Measurements from ENCODE around the gene PLXND1.

Gene PLXND1

DNA sequence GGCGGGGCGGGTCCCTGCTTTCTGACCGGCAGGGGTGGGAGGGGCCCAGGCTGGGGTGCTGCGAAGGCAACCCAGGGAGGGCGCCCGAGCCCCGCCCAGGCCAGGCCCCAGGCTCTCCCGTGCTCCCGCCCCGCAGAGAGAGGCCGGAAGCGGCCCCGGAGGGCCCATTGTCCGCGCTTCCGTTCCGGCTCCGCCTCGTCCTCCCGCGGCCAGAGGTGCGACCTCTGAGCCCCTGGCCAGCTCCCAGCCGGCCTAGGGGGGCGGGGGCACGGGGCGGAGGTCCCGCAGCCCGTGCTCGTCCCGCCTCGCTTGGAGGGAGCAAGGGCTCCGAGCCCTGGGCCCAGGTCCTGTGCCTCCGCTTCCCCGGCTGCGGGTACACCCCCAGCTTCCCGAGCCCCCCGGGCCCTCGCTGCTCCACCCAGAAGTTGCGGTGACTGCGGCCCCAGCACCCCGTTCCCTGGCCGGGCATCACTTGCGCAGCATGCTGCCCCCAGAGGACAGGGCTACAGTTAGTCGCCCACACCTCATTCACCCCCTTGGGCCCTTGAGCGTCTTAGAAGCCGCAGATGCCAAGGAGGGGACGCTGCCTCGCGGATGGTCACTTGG, 20.4 kb upstream of the PLXND1 start:
- Histone ChIP-seq H3K9ac (ENCODE audit: low read length) (peak overlapping the region; percentile 85), H3K4me2 (ENCODE audit: low read length) (peak overlapping the region; percentile 84), H3K27ac (ENCODE audit: low read length) (peak overlapping the region; percentile 32), H3K9me3 (ENCODE audit: insufficient read depth, low read length) (no peaks in the 10 kb centered on the region), H3K27me3 (ENCODE audit: low read depth, low read length) (no peaks in the 10 kb centered on the region), H3K4me3 (ENCODE audit: low read length) (peak overlapping the region; percentile 92), H3K36me3 (replicated peaks; ENCODE audit: low read depth, low read length) (no peaks in the 10 kb centered on the region), H4K20me1 (ENCODE audit: insufficient read depth, low read length) (no peaks in the 10 kb centered on the region), H3K79me2 (ENCODE audit: low read length) (no peaks in the 10 kb centered on the region), H3K4me1 (ENCODE audit: low read length) (peaks cover 8% of the 10 kb centered on the region), H2AFZ (ENCODE audit: low read depth, low read length) (0 out of 2 replicates have a peak overlapping the region, but pooled peaks have one; percentile 36)
- TF ChIP-seq, protein P1, sequence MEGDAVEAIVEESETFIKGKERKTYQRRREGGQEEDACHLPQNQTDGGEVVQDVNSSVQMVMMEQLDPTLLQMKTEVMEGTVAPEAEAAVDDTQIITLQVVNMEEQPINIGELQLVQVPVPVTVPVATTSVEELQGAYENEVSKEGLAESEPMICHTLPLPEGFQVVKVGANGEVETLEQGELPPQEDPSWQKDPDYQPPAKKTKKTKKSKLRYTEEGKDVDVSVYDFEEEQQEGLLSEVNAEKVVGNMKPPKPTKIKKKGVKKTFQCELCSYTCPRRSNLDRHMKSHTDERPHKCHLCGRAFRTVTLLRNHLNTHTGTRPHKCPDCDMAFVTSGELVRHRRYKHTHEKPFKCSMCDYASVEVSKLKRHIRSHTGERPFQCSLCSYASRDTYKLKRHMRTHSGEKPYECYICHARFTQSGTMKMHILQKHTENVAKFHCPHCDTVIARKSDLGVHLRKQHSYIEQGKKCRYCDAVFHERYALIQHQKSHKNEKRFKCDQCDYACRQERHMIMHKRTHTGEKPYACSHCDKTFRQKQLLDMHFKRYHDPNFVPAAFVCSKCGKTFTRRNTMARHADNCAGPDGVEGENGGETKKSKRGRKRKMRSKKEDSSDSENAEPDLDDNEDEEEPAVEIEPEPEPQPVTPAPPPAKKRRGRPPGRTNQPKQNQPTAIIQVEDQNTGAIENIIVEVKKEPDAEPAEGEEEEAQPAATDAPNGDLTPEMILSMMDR (IDR thresholded peaks at IDR 0.05; ENCODE audit: low read depth, low read length), result no peak; the same call in 1 of the 2 replicates
- no peak for TF ChIP-seq EZH2phosphoT487 (IDR thresholded peaks at IDR 0.05; ENCODE audit: low read depth)

GRCh38 chr3:129625072-129625874, 18.8 kb upstream of the PLXND1 start:
- H3K4me3 ChIP-seq (ENCODE audit: low read length), result no peak overlapping the region
- H3K4me2 ChIP-seq (ENCODE audit: low read length), result no peak overlapping the region
- H3K27me3 ChIP-seq (ENCODE audit: low read depth, low read length), result no peaks in the 10 kb centered on the region
- peaks cover 8% of the 10 kb centered on the region for H3K4me1 ChIP-seq (ENCODE audit: low read length)
- no peaks in the 10 kb centered on the region for H4K20me1 ChIP-seq (ENCODE audit: insufficient read depth, low read length)
- no peak overlapping the region for H3K27ac ChIP-seq (ENCODE audit: low read length)
- H3K36me3 ChIP-seq (replicated peaks; ENCODE audit: low read depth, low read length), result no peaks in the 10 kb centered on the region
- no peak for TF ChIP-seq EZH2phosphoT487 (IDR thresholded peaks at IDR 0.05; ENCODE audit: low read depth)
- TF ChIP-seq, protein P1 (IDR thresholded peaks at IDR 0.05; ENCODE audit: low read depth, low read length), result no peak
- no peaks in the 10 kb centered on the region for H3K79me2 ChIP-seq (ENCODE audit: low read length)
- H2AFZ ChIP-seq (ENCODE audit: low read depth, low read length), result no peak overlapping the region
- no peak overlapping the region for H3K9ac ChIP-seq (ENCODE audit: low read length)
- no peaks in the 10 kb centered on the region for H3K9me3 ChIP-seq (ENCODE audit: insufficient read depth, low read length)

GRCh38 chr3:129624347-129625071, 18.0 kb upstream of the PLXND1 start:
- H3K36me3 ChIP-seq (replicated peaks; ENCODE audit: low read depth, low read length), result no peaks in the 10 kb centered on the region
- H3K9ac ChIP-seq (ENCODE audit: low read length), result no peak overlapping the region
- H3K27ac ChIP-seq (ENCODE audit: low read length), result no peak overlapping the region

More at GRCh38 chr3:129624347-129625071, 18.0 kb upstream of the PLXND1 start:
- H2AFZ ChIP-seq (ENCODE audit: low read depth, low read length), result no peak overlapping the region
- no peaks in the 10 kb centered on the region for H3K27me3 ChIP-seq (ENCODE audit: low read depth, low read length)
- peaks cover 14% of the 10 kb centered on the region for H3K4me1 ChIP-seq (ENCODE audit: low read length)
- no peak overlapping the region for H3K4me2 ChIP-seq (ENCODE audit: low read length)
- TF ChIP-seq, protein P1 (IDR thresholded peaks at IDR 0.05; ENCODE audit: low read depth, low read length), result no peak
- no peak for TF ChIP-seq EZH2phosphoT487 (IDR thresholded peaks at IDR 0.05; ENCODE audit: low read depth)
- H4K20me1 ChIP-seq (ENCODE audit: insufficient read depth, low read length), result no peaks in the 10 kb centered on the region
- H3K79me2 ChIP-seq (ENCODE audit: low read length), result no peaks in the 10 kb centered on the region
- H3K4me3 ChIP-seq (ENCODE audit: low read length), result no peak overlapping the region
- H3K9me3 ChIP-seq (ENCODE audit: insufficient read depth, low read length), result no peaks in the 10 kb centered on the region
